ENCODE measurements around the gene ZFPL1. TPM values are rescaled to one million over a fixed set of nuclear protein-coding genes. Genes with fewer than 3 reads are reported as not detected.

Gene ZFPL1
- total RNA-seq, 8 experiments from 2014 or later = 33.2 to 95.4 (median 41.7) TPM

DNA sequence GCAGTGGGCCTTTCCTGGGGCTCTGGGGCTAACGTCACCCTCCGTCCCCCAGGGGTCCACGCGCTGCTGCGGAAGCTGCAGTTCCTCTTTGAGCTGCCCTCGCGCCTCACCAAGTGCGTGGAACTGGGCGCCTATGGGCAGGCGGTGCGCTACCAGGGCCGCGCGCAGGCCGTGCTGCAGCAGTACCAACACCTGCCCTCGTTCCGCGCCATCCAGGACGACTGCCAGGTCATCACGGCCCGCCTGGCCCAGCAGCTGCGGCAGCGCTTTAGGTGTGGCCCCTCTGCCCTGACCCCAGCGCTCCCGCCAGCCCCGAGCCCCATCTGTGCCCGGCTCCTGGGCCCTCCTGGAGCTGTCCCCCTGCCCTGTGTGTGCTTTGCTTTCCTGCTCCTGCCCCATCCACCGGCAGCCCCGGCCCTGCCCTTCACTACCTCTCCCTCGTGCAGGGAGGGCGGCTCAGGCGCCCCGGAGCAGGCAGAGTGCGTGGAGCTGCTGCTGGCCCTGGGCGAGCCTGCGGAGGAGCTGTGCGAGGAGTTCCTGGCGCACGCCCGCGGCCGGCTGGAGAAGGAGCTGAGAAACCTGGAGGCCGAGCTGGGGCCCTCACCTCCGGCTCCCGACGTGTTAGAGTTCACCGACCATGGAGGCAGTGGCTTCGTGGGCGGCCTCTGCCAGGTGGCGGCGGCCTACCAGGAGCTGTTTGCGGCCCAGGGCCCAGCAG lies 23.9 kb downstream of the ZFPL1 start:
- Histone ChIP-seq H3K4me3 (no peak overlapping the region), H3K27ac (no peak overlapping the region), H3K4me1 (replicated peaks in 1 of 2) (peaks cover 8 to 10% of the 10 kb centered on the region in 2 donors)
- in situ Hi-C loops (cut with MboI; ENCODE audit: low pct_unique_long_range_greater_than_20kb in 2 of 9, low sequenced_read_pairs in 9 of 9, unreplicated experiment in 9 of 9) = no loop called here
- 82 to 97% (median 96%) methylated on average over 2 to 7 of the region's 52 CpGs; no CpG with 5 or more reads in 7 of the 10 experiments for WGBS, 10 experiments
- ATAC-seq (replicated peaks in 6 of 8) = no peak

DNA sequence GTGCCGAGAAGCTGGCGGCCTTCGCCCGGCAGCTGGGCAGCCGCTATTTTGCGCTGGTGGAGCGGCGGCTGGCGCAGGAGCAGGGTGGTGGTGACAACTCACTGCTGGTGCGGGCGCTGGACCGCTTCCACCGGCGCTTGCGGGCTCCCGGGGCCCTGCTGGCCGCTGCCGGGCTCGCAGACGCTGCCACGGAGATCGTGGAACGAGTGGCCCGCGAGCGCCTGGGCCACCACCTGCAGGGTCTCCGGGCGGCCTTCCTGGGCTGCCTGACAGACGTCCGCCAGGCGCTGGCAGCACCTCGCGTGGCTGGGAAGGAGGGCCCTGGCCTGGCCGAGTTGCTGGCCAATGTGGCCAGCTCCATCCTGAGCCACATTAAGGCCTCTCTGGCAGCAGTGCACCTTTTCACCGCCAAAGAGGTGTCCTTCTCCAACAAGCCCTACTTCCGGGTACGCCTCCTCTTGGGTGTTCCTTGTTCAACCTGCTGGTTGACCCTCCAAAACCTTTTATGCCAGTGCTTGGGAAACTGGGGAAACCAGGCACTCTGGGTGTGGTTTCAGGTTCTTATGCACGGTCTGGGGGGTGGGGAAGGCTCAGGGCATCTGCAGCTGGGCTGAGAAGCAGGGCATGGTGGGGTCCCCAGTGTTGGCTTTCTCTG lies 24.6 kb downstream of the ZFPL1 start:
- ATAC-seq (replicated peaks in 6 of 8) = no peak
- no peak overlapping the region for H3K4me3 ChIP-seq
- in situ Hi-C loops (cut with MboI; ENCODE audit: low pct_unique_long_range_greater_than_20kb in 2 of 9, low sequenced_read_pairs in 9 of 9, unreplicated experiment in 9 of 9) = no loop called here
- peaks cover 13 to 15% of the 10 kb centered on the region in 2 donors for H3K4me1 ChIP-seq (replicated peaks in 1 of 2)
- no peak overlapping the region for H3K27ac ChIP-seq
- WGBS, 10 experiments = 91 to 93% methylated on average over 3 to 17 of the region's 38 CpGs; no CpG with 5 or more reads in 8 of the 10 experiments

DNA sequence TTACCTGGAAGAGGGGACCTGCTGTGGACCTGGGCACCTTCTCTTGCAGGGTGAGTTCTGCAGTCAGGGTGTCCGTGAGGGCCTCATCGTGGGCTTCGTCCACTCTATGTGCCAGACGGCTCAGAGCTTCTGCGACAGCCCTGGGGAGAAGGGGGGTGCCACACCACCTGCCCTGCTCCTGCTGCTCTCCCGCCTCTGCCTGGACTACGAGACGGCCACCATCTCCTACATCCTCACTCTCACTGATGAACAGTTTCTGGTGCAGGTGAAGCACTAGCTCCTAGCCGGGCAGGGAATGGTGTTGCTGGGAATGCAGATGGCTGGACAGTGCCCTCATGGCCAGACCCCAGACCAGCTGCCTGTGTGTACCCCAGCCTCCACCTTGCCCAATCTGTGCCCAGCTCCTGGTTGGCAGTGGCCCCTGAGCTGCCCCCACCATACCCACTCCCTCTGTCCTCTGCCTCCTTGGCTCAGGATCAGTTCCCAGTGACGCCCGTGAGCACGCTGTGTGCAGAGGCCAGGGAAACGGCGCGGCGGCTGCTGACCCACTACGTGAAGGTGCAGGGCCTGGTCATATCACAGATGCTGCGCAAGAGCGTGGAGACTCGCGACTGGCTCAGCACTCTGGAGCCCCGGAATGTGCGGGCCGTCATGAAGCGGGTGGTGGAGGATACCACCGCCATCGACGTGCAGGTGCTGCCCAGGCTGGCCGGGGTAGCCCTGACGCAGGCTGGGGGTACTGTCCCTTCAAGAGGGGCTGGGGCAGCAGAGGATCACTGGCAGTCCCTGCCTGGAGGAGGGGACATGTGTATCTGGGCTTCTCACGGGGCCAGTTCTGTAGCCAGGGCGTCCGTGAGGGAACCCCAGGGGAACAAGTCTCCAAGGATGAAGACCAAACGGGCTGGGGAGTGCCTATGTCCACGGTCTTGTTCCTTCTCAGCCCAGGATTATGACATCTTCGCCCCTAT lies 25.5 kb downstream of the ZFPL1 start:
- no peak overlapping the region for H3K4me3 ChIP-seq
- peaks cover 14 to 17% of the 10 kb centered on the region in 2 donors for H3K4me1 ChIP-seq (replicated peaks in 1 of 2)
- in situ Hi-C loops (cut with MboI; ENCODE audit: low pct_unique_long_range_greater_than_20kb in 2 of 9, low sequenced_read_pairs in 9 of 9, unreplicated experiment in 9 of 9) = no loop called here
- 40 to 100% (median 89%) methylated on average over 1 to 16 of the region's 36 CpGs; no CpG with 5 or more reads in 4 of the 10 experiments for WGBS, 10 experiments
- no peak overlapping the region for H3K27ac ChIP-seq
- ATAC-seq (replicated peaks in 6 of 8) = no peak

DNA sequence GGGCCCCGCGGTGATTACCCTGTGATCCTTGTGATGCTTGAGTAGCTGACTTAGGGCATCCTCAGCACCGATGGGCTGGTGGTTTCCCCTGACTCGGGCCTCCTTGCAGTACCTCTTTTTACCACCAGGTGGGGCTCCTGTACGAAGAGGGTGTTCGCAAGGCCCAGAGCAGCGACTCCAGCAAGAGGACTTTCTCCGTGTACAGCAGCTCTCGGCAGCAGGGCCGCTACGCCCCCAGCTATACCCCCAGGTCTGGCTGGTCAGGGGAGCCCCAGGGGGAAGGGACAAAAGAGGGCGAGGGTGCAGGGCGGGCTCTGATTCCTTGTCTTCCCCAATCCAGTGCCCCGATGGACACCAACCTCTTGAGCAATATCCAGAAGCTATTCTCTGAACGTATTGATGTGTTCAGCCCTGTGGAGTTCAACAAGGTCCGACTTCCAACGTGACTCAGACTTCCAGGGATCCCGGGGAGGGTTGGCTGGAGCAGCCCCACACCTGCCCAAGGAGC lies 26.4 kb downstream of the ZFPL1 start:
- ATAC-seq (replicated peaks in 6 of 8) = peak; percentile 4 to 18 (median 9)
- in situ Hi-C loops (cut with MboI; ENCODE audit: low pct_unique_long_range_greater_than_20kb in 2 of 9, low sequenced_read_pairs in 9 of 9, unreplicated experiment in 9 of 9) = no loop called here
- Histone ChIP-seq H3K27ac (peak overlapping the region in 1 of 2 donors; percentile 2), H3K4me1 (replicated peaks in 1 of 2) (peaks cover 14 to 17% of the 10 kb centered on the region in 2 donors), H3K4me3 (peak overlapping the region in 1 of 5 donors; percentile 10)
- WGBS, 10 experiments = 0 to 80% (median 5%) methylated on average over 1 to 7 of the region's 18 CpGs; no CpG with 5 or more reads in 5 of the 10 experiments

DNA sequence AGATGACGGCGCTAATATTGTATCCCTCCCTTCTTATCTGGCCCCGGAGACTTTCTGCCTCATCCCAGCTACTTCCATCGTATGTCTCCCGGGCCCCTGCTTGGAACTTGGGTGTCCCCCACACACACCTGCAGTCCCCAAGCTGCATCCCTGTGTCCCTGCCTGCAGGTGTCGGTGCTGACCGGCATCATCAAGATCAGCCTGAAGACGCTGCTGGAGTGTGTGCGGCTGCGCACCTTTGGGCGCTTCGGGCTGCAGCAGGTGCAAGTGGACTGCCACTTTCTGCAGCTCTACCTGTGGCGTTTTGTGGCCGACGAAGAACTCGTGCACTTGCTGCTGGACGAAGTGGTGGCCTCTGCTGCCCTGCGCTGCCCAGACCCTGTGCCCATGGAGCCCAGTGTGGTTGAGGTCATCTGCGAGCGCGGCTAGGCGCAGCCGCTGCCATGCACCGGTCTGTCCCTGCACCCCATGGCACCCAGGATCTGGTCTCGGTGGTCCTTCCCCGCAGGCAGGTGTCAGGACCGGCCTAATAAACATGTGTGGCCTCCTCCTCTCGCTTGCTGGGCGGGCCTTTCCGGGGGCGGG lies 27.2 kb downstream of the ZFPL1 start:
- ATAC-seq (replicated peaks in 6 of 8) = no peak
- Histone ChIP-seq H3K27ac (no peak overlapping the region), H3K4me3 (peak overlapping the region; percentile 10 to 86 (median 61)), H3K4me1 (replicated peaks in 1 of 2) (peaks cover 15 to 20% of the 10 kb centered on the region in 2 donors)
- WGBS, 10 experiments = 36 to 100% (median 41%) methylated on average over 1 to 14 of the region's 31 CpGs; no CpG with 5 or more reads in 5 of the 10 experiments
- in situ Hi-C loops (cut with MboI; ENCODE audit: low pct_unique_long_range_greater_than_20kb in 2 of 9, low sequenced_read_pairs in 9 of 9, unreplicated experiment in 9 of 9) = no loop called here

DNA sequence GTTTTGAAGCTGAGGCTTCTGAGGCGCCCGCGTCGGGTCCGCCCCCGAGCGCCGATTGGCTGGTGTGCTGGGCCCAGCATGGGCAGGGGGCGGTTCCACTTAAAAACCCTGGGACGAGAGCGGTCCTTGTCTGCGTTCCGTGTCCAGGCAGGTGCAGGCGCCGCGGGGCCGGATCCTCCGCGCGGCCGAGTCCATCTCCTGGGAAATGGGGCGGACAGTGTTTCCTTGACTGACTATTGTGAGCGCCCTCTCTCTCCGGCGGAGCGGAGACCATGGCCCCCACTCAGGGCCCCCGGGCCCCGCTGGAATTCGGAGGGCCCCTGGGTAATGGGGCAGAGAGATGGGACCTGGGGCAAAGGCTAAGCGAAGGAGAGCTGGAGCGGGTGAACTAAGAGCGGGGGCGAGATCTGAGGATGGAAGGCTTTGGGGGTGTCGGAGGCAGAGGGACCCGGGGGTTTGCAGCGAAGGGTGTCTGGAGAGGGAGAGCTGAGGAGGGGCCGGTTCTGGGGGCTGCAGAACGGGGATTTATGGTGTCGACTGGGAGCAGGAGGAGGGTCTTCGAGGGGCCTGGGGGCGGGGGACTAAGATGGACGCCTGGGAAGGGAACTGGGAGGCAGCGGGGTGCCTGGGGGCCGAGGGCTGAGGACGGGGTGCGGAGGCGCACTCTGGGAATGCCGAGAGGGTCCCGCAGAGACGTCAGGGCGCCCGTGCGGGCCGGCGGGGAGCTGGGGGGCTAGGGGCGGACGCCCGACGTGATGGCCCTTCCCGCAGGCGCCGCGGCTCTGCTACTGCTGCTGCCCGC lies 27.9 kb downstream of the ZFPL1 start, which contains the start of gene TM7SF2:
TM7SF2 (plus strand) TSS at position 129 of the 802 bp plus-strand sequence; CDS start at position 273, 144 bp downstream.
- peak within 1 kb of the TSS; percentile 87 to 94 for H3K27ac ChIP-seq

DNA sequence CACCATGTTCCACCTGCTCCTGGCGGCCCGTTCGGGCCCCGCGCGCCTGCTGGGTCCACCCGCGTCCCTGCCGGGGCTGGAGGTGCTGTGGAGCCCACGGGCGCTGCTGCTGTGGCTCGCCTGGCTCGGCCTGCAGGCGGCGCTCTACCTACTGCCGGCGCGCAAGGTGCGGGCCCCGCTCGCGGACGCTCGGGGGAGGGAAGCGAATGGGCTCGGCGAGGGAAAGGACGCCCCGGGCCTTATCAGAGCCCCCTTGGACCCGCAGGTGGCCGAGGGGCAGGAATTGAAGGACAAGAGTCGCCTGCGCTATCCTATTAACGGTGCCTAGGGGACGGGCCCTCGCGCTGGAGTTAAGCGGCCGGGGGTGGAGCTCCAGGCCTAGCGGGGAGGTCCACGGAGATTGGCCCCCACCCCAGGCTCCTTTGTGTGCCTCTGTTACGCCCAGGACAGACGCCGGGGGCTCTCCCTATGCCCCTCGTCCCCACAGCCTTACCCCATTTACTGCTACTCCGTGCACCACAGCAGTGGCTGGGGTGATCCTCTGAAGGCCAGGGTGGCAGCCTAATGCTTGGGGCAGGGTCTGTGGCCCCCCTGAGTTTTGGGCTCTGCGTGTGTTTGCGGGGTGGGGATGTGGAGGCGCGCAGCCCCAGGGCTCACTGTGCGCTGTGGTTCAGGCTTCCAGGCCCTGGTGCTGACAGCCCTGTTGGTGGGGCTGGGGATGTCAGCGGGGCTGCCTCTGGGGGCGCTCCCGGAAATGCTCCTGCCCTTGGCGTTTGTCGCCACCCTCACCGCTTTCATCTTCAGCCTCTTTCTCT lies 28.7 kb downstream of the ZFPL1 start:
- in situ Hi-C loops (cut with MboI; ENCODE audit: low pct_unique_long_range_greater_than_20kb in 2 of 9, low sequenced_read_pairs in 9 of 9, unreplicated experiment in 9 of 9) = no loop called here
- ATAC-seq (replicated peaks in 6 of 8) = peak; percentile 25 to 60 (median 51)
- WGBS, 10 experiments = 0% methylated on average over 5 to 7 of the region's 57 CpGs; no CpG with 5 or more reads in 8 of the 10 experiments
- peaks cover 19 to 24% of the 10 kb centered on the region in 2 donors for H3K4me1 ChIP-seq (replicated peaks in 1 of 2)
- peak overlapping the region; percentile 87 to 94 for H3K27ac ChIP-seq
- peak overlapping the region; percentile 53 to 86 (median 61) for H3K4me3 ChIP-seq

More for the DNA sequence above, 27.9 kb downstream of the ZFPL1 start, which contains the start of gene TM7SF2:
- peak; percentile 69 to 82 (median 78) for ATAC-seq (replicated peaks in 6 of 8)
- in situ Hi-C loops (cut with MboI; ENCODE audit: low pct_unique_long_range_greater_than_20kb in 2 of 9, low sequenced_read_pairs in 9 of 9, unreplicated experiment in 9 of 9) = no loop called here
- WGBS, 10 experiments = 0% methylated on average over 6 to 7 of the region's 64 CpGs; no CpG with 5 or more reads in 8 of the 10 experiments
- H3K4me3 ChIP-seq = peak within 1 kb of the TSS; percentile 53 to 86 (median 61)
- H3K4me1 ChIP-seq (replicated peaks in 1 of 2) = peaks cover 19 to 24% of the 10 kb centered on the region in 2 donors

DNA sequence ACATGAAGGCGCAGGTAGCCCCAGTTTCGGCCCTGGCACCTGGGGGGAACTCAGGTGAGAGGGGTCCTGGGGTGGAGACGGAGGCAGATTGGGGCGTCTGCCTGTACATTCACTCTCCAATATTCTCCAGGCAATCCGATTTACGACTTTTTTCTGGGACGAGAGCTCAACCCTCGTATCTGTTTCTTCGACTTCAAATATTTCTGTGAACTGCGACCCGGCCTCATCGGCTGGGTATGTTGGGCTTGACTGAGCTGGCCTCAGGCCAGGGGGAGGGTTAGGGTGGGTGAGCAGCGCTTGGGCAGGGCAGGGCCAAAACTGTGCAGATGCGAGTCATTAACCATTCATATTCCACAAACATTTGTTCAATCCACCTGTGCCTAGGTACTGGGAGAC lies 29.3 kb downstream of the ZFPL1 start:
- H3K4me3 ChIP-seq = peak overlapping the region; percentile 53 to 86 (median 61)
- in situ Hi-C loops (cut with MboI; ENCODE audit: low pct_unique_long_range_greater_than_20kb in 2 of 9, low sequenced_read_pairs in 9 of 9, unreplicated experiment in 9 of 9) = no loop called here
- no peak for ATAC-seq (replicated peaks in 6 of 8)
- H3K4me1 ChIP-seq (replicated peaks in 1 of 2) = peaks cover 22 to 24% of the 10 kb centered on the region in 2 donors
- WGBS, 10 experiments = 0 to 82% (median 76%) methylated on average over 1 to 2 of the region's 14 CpGs; no CpG with 5 or more reads in 5 of the 10 experiments
- peak overlapping the region; percentile 87 to 94 for H3K27ac ChIP-seq

DNA sequence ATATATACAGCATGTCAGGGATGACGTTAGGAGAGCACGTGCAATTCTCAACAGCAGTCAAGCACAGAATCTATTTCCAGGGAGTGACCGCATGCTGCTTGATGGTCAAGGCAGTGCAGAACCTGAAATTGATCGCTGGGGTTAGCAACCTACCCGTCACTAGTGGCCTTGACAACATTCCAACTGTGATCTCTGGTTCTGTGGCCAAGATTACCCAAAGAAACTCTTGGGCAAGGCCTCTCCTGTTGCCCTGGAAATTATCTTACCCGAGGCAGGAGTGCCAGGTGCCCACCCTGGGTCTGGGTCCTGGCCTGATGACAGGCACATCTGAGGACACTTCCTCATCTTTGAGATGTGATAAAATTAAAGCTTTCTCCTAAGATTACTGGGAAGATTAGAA lies 29.8 kb downstream of the ZFPL1 start:
- no peak overlapping the region for H3K27ac ChIP-seq
- in situ Hi-C loops (cut with MboI; ENCODE audit: low pct_unique_long_range_greater_than_20kb in 2 of 9, low sequenced_read_pairs in 9 of 9, unreplicated experiment in 9 of 9) = no loop called here
- WGBS, 10 experiments = 88 to 100% (median 96%) methylated on average over 1 to 5 of the region's 6 CpGs; no CpG with 5 or more reads in 7 of the 10 experiments
- peaks cover 22 to 24% of the 10 kb centered on the region in 2 donors for H3K4me1 ChIP-seq (replicated peaks in 1 of 2)
- H3K4me3 ChIP-seq = peak overlapping the region in 2 of 5 donors; percentile 53 to 62
- no peak for ATAC-seq (replicated peaks in 6 of 8)

DNA sequence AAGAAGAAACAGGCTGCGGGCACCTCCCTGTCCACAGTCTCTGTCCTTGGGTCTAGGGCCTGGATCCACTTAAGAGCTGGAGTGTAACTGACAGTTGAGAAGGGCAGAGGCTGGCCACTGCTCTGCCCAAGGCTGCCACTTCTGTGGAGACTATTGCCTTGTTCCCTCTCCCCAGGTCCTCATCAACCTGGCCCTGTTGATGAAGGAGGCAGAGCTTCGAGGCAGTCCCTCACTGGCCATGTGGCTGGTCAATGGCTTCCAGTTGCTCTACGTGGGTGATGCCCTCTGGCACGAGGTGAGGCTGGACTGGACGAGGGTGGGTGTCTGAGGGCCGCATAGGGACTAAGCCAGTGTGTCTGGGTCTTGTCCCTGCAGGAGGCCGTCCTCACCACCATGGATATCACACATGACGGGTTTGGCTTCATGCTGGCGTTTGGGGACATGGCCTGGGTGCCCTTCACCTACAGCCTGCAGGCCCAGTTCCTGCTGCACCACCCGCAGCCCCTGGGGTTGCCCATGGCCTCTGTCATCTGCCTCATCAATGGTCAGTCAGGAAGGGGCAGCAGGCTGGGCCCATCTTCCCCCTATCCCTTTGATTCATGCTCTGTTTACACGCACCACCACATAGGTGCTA lies 30.6 kb downstream of the ZFPL1 start:
- Histone ChIP-seq H3K27ac (no peak overlapping the region), H3K4me3 (no peak overlapping the region), H3K4me1 (replicated peaks in 1 of 2) (peaks cover 22 to 24% of the 10 kb centered on the region in 2 donors)
- in situ Hi-C loops (cut with MboI; ENCODE audit: low pct_unique_long_range_greater_than_20kb in 2 of 9, low sequenced_read_pairs in 9 of 9, unreplicated experiment in 9 of 9) = no loop called here
- no peak for ATAC-seq (replicated peaks in 6 of 8)
- 82 to 91% methylated on average over 3 to 5 of the region's 11 CpGs; no CpG with 5 or more reads in 8 of the 10 experiments for WGBS, 10 experiments

Data from motor neuron (in vitro differentiated cells).